Pancreas (tissue), 10 donors: ENCODE measurements around the gene SCRT2. TPM values are rescaled to one million over a fixed set of nuclear protein-coding genes. Genes with fewer than 3 reads are reported as not detected.
"Not testable (repeated sequence)": the region's sequence is repeated elsewhere in the genome, so short reads cannot be mapped to it uniquely, and the experiment has no call there.

Source experiments
- ATAC-seq, 4 donors: fragments of 200-7000 bp; cut with Tn5 transposase; one replicate each; pipeline versions ENCODE4 v1.8.0 to v1.9.1; 2020; ENCODE audit warnings: mild to moderate bottlenecking in 4 of 4, moderate library complexity in 4 of 4
- DNase-seq, 6 donors: peaks; one replicate each; pipeline ENCODE4 v3.0.0-alpha.2; 2020
- FAIRE-seq: peaks from 2 replicates; lab custom pipeline; 2012; peaks lifted over from hg19 to GRCh38; lab: Jason Lieb, UNC
- H3K27ac ChIP-seq, 4 donors: fragments of 200-600 bp; sonication (generic); 1 replicate in 3 of 4; 2 replicates in 1 of 4; pipeline versions ENCODE4 v1.5.0 to v1.8.0; 2020
- H3K27me3 ChIP-seq, 4 donors: fragments of 200-600 bp; one replicate each; pipeline ENCODE4 v1.8.0; 2021
- H3K36me3 ChIP-seq, 3 donors: fragments of 200-600 bp; sonication (generic) in 1 of 3; one replicate each; pipeline versions ENCODE4 v1.5.0 to v1.8.0; 2020 to 2021
- H3K4me1 ChIP-seq, 3 donors: fragments of 200-600 bp; one replicate each; pipeline ENCODE4 v1.8.0; 2021
- H3K4me3 ChIP-seq, 4 donors: fragments of 200-600 bp; sonication (generic) in 2 of 4; one replicate each; pipeline versions ENCODE4 v1.5.0 to v1.8.0; 2020 to 2021
- H3K9me3 ChIP-seq, 4 donors: fragments of 200-600 bp; one replicate each; pipeline ENCODE4 v1.8.0; 2021
- WGBS, 2 donors: extraction: QIAGEN DNeasy Blood & Tissue Kit; methylation state at CpG; one replicate each; pipeline ENCODE4 v1.1.7; 2013; 5-methylcytosine and 5-hydroxymethylcytosine counted together
- intact Hi-C, 3 donors: fragments of 100-400 bp; cut with DNase I; formaldehyde crosslinking; loops; one replicate each; pipeline versions ENCODE4 v1.11.1 to v1.14.2; 2022
- polyA plus RNA-seq, 2 donors: library from polyadenylated mRNA; stranded (reverse); fragments of 200-250 nt; gene quantifications; one replicate each; pipeline ENCODE4 v1.2.3, GENCODE V29; 2013
- total RNA-seq, 6 donors: library from RNA; stranded (reverse); fragmentation: NEBNext Ultra II Directional in 4 of 6; extraction: Animal tissue kit (Norgen Biotek cat#: 25700) in 4 of 6; gene quantifications; one replicate each; pipeline versions ENCODE4 v1.2.1 to v1.2.4, GENCODE V29; 2021 to 2023
- TF ChIP-seq, protein P1 (sequence below), 4 donors: fragments of 200-600 bp; sonication (generic) in 3 of 4; IDR thresholded peaks; one replicate each; pipeline versions ENCODE4 v1.5.0 to v1.8.0; 2021; ENCODE audit warnings: antibody characterized with exemption in 4 of 4
- donor health status: healthy with polysubstance abuse.
- donor health status: DM: no; HTN: no; CAD: no; lungs with moderate emphysema.
- donor health status: DM: no; HTN: no; CAD: no.
- donor health status: control.
- donor health status: control.
- donor health status: Bipolar disorder and iron deficiency.
- donor health status: DM: yes; HTN: yes; CAD: no.
- donor health status: DM: no; HTN: no; CAD: no.
- donor health status: DM: no; HTN: no; CAD: no.
- donor health status: DM: yes; HTN: yes; CAD: no.

SCRT2 gene
- total and polyA plus RNA-seq, 8 donors = 0.04 to 0.63 (median 0.07) TPM; not detected in 2

DNA sequence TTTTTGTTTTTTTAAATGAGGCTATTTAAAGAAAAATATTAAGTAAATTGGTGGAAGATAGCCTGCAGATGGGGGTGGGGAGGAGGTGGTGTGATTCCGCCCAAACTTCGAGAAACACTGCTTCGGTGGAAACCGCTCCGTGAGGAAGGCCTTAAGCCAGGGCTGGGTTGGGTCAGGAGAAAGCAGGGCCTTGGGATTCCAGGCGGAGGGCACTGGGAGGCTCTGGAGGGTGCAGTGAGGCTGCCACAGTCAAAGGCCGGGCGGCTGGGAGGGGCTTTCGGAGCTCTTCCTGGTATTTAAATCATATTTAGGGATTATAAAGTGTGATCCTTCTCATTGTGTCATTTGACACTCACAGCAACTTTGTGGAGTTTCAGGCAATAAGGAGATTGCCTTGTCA is 22.2 kb upstream of the SCRT2 start:
- no peak for FAIRE-seq
- no peak overlapping the region for H3K4me3 ChIP-seq
- no peak for DNase-seq
- no peaks in the 10 kb centered on the region for H3K4me1 ChIP-seq
- no peak for ATAC-seq
- WGBS, 2 donors = 69 to 75% methylated on average over 9 of the region's 9 CpGs
- H3K27ac ChIP-seq = no peak overlapping the region
- H3K27me3 ChIP-seq = peaks cover 0 to 10% (median 0%) of the 10 kb centered on the region in 4 donors
- intact Hi-C loops = no loop called here
- TF ChIP-seq, protein P1, sequence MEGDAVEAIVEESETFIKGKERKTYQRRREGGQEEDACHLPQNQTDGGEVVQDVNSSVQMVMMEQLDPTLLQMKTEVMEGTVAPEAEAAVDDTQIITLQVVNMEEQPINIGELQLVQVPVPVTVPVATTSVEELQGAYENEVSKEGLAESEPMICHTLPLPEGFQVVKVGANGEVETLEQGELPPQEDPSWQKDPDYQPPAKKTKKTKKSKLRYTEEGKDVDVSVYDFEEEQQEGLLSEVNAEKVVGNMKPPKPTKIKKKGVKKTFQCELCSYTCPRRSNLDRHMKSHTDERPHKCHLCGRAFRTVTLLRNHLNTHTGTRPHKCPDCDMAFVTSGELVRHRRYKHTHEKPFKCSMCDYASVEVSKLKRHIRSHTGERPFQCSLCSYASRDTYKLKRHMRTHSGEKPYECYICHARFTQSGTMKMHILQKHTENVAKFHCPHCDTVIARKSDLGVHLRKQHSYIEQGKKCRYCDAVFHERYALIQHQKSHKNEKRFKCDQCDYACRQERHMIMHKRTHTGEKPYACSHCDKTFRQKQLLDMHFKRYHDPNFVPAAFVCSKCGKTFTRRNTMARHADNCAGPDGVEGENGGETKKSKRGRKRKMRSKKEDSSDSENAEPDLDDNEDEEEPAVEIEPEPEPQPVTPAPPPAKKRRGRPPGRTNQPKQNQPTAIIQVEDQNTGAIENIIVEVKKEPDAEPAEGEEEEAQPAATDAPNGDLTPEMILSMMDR (IDR thresholded peaks at IDR 0.05) = no peak
- no peaks in the 10 kb centered on the region for H3K9me3 ChIP-seq
- no peaks in the 10 kb centered on the region for H3K36me3 ChIP-seq

GRCh38 chr20:695165-695866 is 19.7 kb upstream of the SCRT2 start:
- 17 to 25% methylated on average over 2 of the region's 2 CpGs for WGBS, 2 donors
- H3K27ac ChIP-seq = peak overlapping the region in 2 of 4 donors; percentile 26 to 51
- FAIRE-seq (no peak), DNase-seq (no peak), ATAC-seq (peak in 3 of 4 donors; percentile 64 to 90 (median 82))
- H3K27me3 ChIP-seq = peaks cover 0 to 10% (median 0%) of the 10 kb centered on the region in 4 donors
- H3K36me3 ChIP-seq = no peaks in the 10 kb centered on the region
- H3K4me1 ChIP-seq = no peaks in the 10 kb centered on the region
- H3K9me3 ChIP-seq = no peaks in the 10 kb centered on the region
- TF ChIP-seq, protein P1 (IDR thresholded peaks at IDR 0.05) = no peak
- intact Hi-C loops = no loop called here
- H3K4me3 ChIP-seq = no peak overlapping the region

GRCh38 chr20:694496-694895 is 18.9 kb upstream of the SCRT2 start:
- DNase-seq = no peak
- no peaks in the 10 kb centered on the region for H3K36me3 ChIP-seq
- H3K4me1 ChIP-seq = no peaks in the 10 kb centered on the region
- no peaks in the 10 kb centered on the region for H3K9me3 ChIP-seq
- peaks cover 0 to 10% (median 0%) of the 10 kb centered on the region in 4 donors for H3K27me3 ChIP-seq
- 54 to 64% methylated on average over 4 of the region's 4 CpGs for WGBS, 2 donors
- TF ChIP-seq, protein P1 (IDR thresholded peaks at IDR 0.05) = no peak
- no peak overlapping the region for H3K27ac ChIP-seq
- intact Hi-C loops = no loop called here
- no peak overlapping the region for H3K4me3 ChIP-seq
- no peak for ATAC-seq
- FAIRE-seq = no peak

DNA sequence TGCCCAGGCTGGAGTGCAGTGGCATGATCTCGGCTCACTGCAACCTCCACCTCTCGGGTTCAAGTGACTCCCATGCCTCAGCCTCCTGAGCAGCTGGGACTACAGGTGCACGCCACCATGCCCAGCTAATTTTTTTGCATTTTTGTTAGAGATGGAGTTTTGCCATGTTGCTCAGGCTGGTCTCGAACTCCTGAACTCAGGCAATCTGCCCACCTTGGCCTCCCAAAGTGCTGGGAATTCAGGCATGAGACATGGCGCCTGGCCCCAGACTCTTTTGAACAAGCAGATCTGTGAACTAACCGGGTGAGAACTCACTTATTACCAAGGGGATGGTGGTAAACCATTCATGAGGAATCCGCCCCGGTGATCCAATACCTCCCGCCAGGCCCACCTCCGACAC is 18.2 kb upstream of the SCRT2 start:
- WGBS, 2 donors = 74 to 88% methylated on average over 10 of the region's 10 CpGs
- H3K27ac ChIP-seq, FAIRE-seq, H3K4me3 ChIP-seq, H3K36me3 ChIP-seq, H3K9me3 ChIP-seq, DNase-seq, ATAC-seq, intact Hi-C loops, H3K27me3 ChIP-seq, H3K4me1 ChIP-seq: not testable (repeated sequence)

DNA sequence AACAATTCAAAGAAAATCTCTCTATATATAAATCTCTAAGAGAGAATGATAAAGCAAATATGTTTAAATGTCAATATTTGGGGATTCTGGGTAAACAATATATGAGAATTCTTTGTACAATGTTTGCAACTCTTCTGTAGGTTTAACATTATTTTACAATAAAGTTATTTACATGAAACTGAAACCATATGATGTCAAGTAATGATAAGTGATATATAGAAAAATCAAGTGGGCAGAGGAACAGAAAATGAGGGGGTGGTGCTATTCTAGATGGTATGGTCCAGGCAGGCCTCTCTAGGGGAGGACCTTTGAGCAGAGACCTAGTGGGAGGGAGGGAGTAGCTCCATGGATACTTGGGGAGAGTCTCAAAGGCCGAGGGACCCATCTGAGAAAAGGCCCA is 16.4 kb upstream of the SCRT2 start:
- Histone ChIP-seq H3K27me3 (peaks cover 0 to 2% (median 0%) of the 10 kb centered on the region in 4 donors), H3K4me3 (no peak overlapping the region), H3K4me1 (no peaks in the 10 kb centered on the region), H3K9me3 (no peaks in the 10 kb centered on the region), H3K27ac (no peak overlapping the region), H3K36me3 (no peaks in the 10 kb centered on the region)
- intact Hi-C loops = no loop called here
- TF ChIP-seq, protein P1 (IDR thresholded peaks at IDR 0.05) = no peak
- no peak for ATAC-seq
- 47 to 58% methylated on average over 1 of the region's 1 CpG for WGBS, 2 donors
- no peak for DNase-seq
- FAIRE-seq = no peak
